Hepatocyte (in vitro differentiated cells): ENCODE data around the gene BLOC1S6. TPM values are rescaled to one million over a fixed set of nuclear protein-coding genes. Genes with fewer than 3 reads are reported as not detected.

Experiments
- DNase-seq: peaks from one replicate; pipeline ENCODE4 v3.0.0-alpha.2; 2016; ENCODE audit warnings: low spot score
- H2AFZ ChIP-seq: fragments of 200-600 bp; sonication (generic); 2 replicates; pipeline ENCODE4 v1.6.0; 2016; ENCODE audit warnings: antibody characterized with exemption, mild to moderate bottlenecking
- H3K27ac ChIP-seq: fragments of 200-600 bp; sonication (generic); 2 replicates; pipeline ENCODE4 v1.5.1; 2016; ENCODE audit warnings: mild to moderate bottlenecking
- H3K27me3 ChIP-seq: fragments of 200-600 bp; sonication (generic); 2 replicates; pipeline ENCODE4 v1.6.1; 2016
- H3K36me3 ChIP-seq: fragments of 200-600 bp; sonication (generic); replicated peaks from 2 replicates; pipeline ENCODE4 v1.5.1; 2016; ENCODE audit warnings: low read depth; ENCODE audit not compliant: insufficient read depth
- H3K4me1 ChIP-seq: fragments of 200-600 bp; sonication (generic); 2 replicates; pipeline ENCODE4 v1.5.1; 2016; ENCODE audit warnings: mild to moderate bottlenecking, moderate library complexity; ENCODE audit not compliant: insufficient read depth
- H3K4me2 ChIP-seq: fragments of 200-600 bp; sonication (generic); 2 replicates; pipeline ENCODE4 v1.6.0; 2016
- H3K4me3 ChIP-seq: fragments of 200-600 bp; sonication (generic); 2 replicates; pipeline ENCODE4 v1.5.1; 2016; ENCODE audit warnings: mild to moderate bottlenecking
- H3K79me2 ChIP-seq: fragments of 200-600 bp; sonication (generic); 2 replicates; pipeline ENCODE4 v1.6.0; 2017; ENCODE audit warnings: mild to moderate bottlenecking
- H3K9me2 ChIP-seq: fragments of 200-600 bp; sonication (generic); replicated peaks from 2 replicates; pipeline ENCODE4 v1.6.0; 2017; ENCODE audit warnings: mild to moderate bottlenecking; ENCODE audit not compliant: insufficient read depth
- H3K9me3 ChIP-seq: fragments of 200-600 bp; sonication (generic); 2 replicates; pipeline ENCODE4 v1.5.1; 2016; ENCODE audit warnings: low read depth, mild to moderate bottlenecking
- H4K20me1 ChIP-seq: fragments of 200-600 bp; sonication (generic); 2 replicates; pipeline ENCODE4 v1.6.0; 2016; ENCODE audit warnings: mild to moderate bottlenecking; ENCODE audit not compliant: insufficient read depth, poor library complexity, severe bottlenecking
- EZH2 ChIP-seq: fragments of 200-600 bp; sonication (generic); IDR thresholded peaks from 2 replicates; pipeline ENCODE4 v1.6.1; 2016; ENCODE audit warnings: antibody characterized with exemption, mild to moderate bottlenecking, borderline replicate concordance
- EZH2phosphoT487 ChIP-seq: fragments of 200-600 bp; sonication (generic); IDR thresholded peaks from one replicate; pipeline ENCODE4 v1.6.1; 2018; ENCODE audit warnings: antibody characterized with exemption, mild to moderate bottlenecking, low read depth, moderate library complexity; ENCODE audit not compliant: unreplicated experiment, severe bottlenecking
- WGBS: methylation state at CpG from one replicate; pipeline ENCODE4 v1.1.6; 2016; ENCODE audit warnings: low lambda C conversion rate; ENCODE audit errors: missing lambda C conversion rate; 5-methylcytosine and 5-hydroxymethylcytosine counted together
- polyA plus RNA-seq: library from polyadenylated mRNA; unstranded; fragments of >200 nt; fragmentation: Nextera tagmentation; extraction: Ambion mirVana; gene quantifications from 2 replicates; pipeline ENCODE4 v1.2.1, GENCODE V29; 2016
- total RNA-seq: library from RNA; depleted of rRNA; stranded (reverse); fragments of >200 nt; gene quantifications from 2 replicates; pipeline ENCODE4 v1.2.3, GENCODE V29; 2014
- TF ChIP-seq, protein P1 (sequence below): fragments of 200-600 bp; sonication (generic); IDR thresholded peaks from 2 replicates; pipeline ENCODE4 v1.5.1; 2016; ENCODE audit warnings: antibody characterized with exemption, mild to moderate bottlenecking; ENCODE audit not compliant: poor library complexity

The BLOC1S6 gene
- total and polyA plus RNA-seq, 2 experiments from 2014 or later, result 24.7 to 62.3 TPM

DNA sequence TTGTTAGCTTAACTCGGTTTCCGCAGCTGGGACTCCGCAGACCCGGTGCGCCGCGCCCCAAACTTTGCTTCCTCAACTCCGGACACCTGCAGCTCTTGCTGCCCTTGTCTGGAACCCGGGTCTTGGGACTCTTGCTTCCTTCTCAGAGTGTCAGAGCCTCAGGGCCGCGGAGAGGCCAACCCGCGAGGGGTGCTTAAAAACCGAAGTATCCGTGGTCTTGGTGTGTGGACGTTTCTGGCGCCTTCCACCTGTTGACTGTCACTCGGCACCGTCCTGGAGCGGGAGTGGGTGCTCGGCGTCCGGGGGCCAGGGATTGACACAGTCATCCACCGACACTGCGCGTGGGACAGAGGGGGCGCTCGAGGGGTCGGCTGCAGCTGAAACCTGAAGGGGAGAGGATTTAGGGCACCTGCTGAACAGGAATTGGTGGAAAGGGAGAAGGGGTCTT lies 48.0 kb downstream of the BLOC1S6 start:
- H3K4me2 ChIP-seq, result peak overlapping the region; percentile 92
- H3K4me3 ChIP-seq, result peak overlapping the region; percentile 76
- TF ChIP-seq, protein P1, sequence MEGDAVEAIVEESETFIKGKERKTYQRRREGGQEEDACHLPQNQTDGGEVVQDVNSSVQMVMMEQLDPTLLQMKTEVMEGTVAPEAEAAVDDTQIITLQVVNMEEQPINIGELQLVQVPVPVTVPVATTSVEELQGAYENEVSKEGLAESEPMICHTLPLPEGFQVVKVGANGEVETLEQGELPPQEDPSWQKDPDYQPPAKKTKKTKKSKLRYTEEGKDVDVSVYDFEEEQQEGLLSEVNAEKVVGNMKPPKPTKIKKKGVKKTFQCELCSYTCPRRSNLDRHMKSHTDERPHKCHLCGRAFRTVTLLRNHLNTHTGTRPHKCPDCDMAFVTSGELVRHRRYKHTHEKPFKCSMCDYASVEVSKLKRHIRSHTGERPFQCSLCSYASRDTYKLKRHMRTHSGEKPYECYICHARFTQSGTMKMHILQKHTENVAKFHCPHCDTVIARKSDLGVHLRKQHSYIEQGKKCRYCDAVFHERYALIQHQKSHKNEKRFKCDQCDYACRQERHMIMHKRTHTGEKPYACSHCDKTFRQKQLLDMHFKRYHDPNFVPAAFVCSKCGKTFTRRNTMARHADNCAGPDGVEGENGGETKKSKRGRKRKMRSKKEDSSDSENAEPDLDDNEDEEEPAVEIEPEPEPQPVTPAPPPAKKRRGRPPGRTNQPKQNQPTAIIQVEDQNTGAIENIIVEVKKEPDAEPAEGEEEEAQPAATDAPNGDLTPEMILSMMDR, result peak; percentile 48
- no peak for TF ChIP-seq EZH2
- no peak for TF ChIP-seq EZH2phosphoT487
- H3K4me1 ChIP-seq, result peaks cover 16% of the 10 kb centered on the region
- no peaks in the 10 kb centered on the region for H4K20me1 ChIP-seq
- H3K27me3 ChIP-seq, result no peaks in the 10 kb centered on the region
- DNase-seq, result peak; percentile 78
- H2AFZ ChIP-seq, result peak overlapping the region; percentile 91
- H3K79me2 ChIP-seq, result peaks cover 24% of the 10 kb centered on the region
- H3K27ac ChIP-seq, result peak overlapping the region; percentile 94
- WGBS, result 1% methylated on average over 28 of the region's 29 CpGs
- H3K9me3 ChIP-seq, result no peaks in the 10 kb centered on the region
- H3K9me2 ChIP-seq, result no peaks in the 10 kb centered on the region
- H3K36me3 ChIP-seq, result no peaks in the 10 kb centered on the region

DNA sequence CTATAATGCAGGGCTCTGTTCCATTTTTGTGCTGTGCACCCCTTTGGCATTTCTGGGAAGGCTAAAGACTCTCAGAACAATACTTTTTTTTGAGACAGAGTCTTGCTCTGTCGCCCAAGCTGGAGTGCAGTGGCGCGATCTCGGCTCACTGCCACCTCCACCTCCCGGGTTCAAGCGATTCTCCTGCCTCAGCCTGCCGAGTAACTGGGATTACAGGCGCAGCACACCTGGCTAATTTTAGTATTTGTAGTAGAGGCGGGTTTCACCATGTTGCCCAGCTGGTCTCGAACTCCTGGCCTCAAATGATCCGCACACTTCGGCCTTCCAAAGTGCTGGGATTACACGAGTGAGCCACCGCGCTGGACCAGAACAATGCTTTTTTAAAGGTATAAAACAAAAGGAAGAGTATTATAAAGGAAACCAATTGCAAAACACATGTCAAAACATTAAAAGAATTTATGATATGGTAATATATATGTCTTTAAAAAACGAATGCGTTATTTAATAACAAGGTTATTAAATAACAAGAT lies 48.6 kb downstream of the BLOC1S6 start:
- TF ChIP-seq EZH2phosphoT487 (no peak), EZH2 (no peak)
- TF ChIP-seq, protein P1, result no peak
- no peaks in the 10 kb centered on the region for H3K36me3 ChIP-seq
- H3K27ac ChIP-seq, result peak overlapping the region; percentile 94
- H3K79me2 ChIP-seq, result peaks cover 24% of the 10 kb centered on the region
- H3K9me2 ChIP-seq, result no peaks in the 10 kb centered on the region
- H4K20me1 ChIP-seq, result no peaks in the 10 kb centered on the region
- H3K4me1 ChIP-seq, result peaks cover 21% of the 10 kb centered on the region
- H3K4me2 ChIP-seq, result peak overlapping the region; percentile 92
- peak overlapping the region; percentile 91 for H2AFZ ChIP-seq
- H3K9me3 ChIP-seq, result no peaks in the 10 kb centered on the region
- WGBS, result 85% methylated on average over 17 of the region's 17 CpGs
- no peaks in the 10 kb centered on the region for H3K27me3 ChIP-seq
- peak overlapping the region; percentile 76 for H3K4me3 ChIP-seq
- DNase-seq, result no peak

DNA sequence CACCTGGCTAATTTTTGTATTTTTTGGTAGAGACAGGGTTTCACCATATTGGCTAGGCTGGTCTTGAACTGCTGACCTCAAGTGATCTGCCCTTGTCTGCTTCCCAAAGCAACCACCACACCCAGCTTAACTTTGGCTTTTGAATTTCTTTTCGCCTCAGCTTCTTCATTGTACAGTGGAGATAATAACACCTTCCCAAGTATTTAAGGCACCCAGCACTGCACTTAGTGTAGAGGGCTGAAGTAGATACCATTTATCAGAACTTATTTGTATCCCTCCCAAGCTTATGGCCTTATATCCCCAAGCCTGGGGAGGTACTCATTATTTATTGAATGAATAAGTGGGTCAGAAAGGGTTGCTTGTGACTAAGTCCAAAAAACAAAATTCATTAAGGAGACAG lies 50.0 kb downstream of the BLOC1S6 start:
- Histone ChIP-seq H3K4me3 (no peak overlapping the region), H3K27ac (peak overlapping the region; percentile 84)
- no peak for DNase-seq

More for the DNA sequence above, 50.0 kb downstream of the BLOC1S6 start:
- Histone ChIP-seq H3K9me3 (no peaks in the 10 kb centered on the region), H3K4me1 (peaks cover 30% of the 10 kb centered on the region), H3K79me2 (peaks cover 24% of the 10 kb centered on the region), H3K27me3 (no peaks in the 10 kb centered on the region), H3K4me2 (peak overlapping the region; percentile 57), H2AFZ (no peak overlapping the region), H3K9me2 (no peaks in the 10 kb centered on the region), H3K36me3 (no peaks in the 10 kb centered on the region), H4K20me1 (no peaks in the 10 kb centered on the region)
- 90% methylated on average over 1 of the region's 1 CpG for WGBS
- TF ChIP-seq EZH2phosphoT487 (no peak), EZH2 (no peak)
- TF ChIP-seq, protein P1, result no peak
